GM21529 (cell line): ENCODE data around the gene NUP188.
"Not testable (repeated sequence)": the region's sequence is repeated elsewhere in the genome, so short reads cannot be mapped to it uniquely, and the experiment has no call there.

Source experiments
- ATAC-seq: cut with Tn5 transposase; IDR thresholded peaks from one replicate; pipeline ENCODE4 v1.9.1; 2021; ENCODE audit not compliant: unreplicated experiment

Gene NUP188

GRCh38 chr9:129026442-129027223 is 79.1 kb downstream of the NUP188 start:
- no peak for ATAC-seq

GRCh38 chr9:129027224-129027684 is 79.8 kb downstream of the NUP188 start:
- ATAC-seq, result peak; percentile 12

GRCh38 chr9:129027685-129028191 is 80.2 kb downstream of the NUP188 start:
- peak; percentile 37 for ATAC-seq

GRCh38 chr9:129028192-129028966 is 80.9 kb downstream of the NUP188 start, which contains the start of gene SH3GLB2:
Gene SH3GLB2 (minus strand): TSS chr9:129028331. CDS start chr9:129028154, 177 bp downstream.
- peak; percentile 72 for ATAC-seq

GRCh38 chr9:129030191-129030590 is 82.7 kb downstream of the NUP188 start:
- no peak for ATAC-seq

GRCh38 chr9:129031514-129031913 is 84.0 kb downstream of the NUP188 start:
- no peak for ATAC-seq

- no peak for ATAC-seq
Measured at GRCh38 chr9:129032541-129033159, 85.2 kb downstream of the NUP188 start.

- ATAC-seq, result no peak
Measured at GRCh38 chr9:129033216-129033615, 85.7 kb downstream of the NUP188 start.

GRCh38 chr9:129035838-129036237 is 88.3 kb downstream of the NUP188 start:
- ATAC-seq, result not testable (repeated sequence)

GRCh38 chr9:129036241-129036922 is 88.9 kb downstream of the NUP188 start, which contains the start of gene MIGA2:
Gene MIGA2 (plus strand): TSS chr9:129036626. CDS start chr9:129040595, 3,969 bp downstream.
- ATAC-seq, result peak; percentile 97

- no peak for ATAC-seq
Measured at GRCh38 chr9:129036923-129037766, 89.6 kb downstream of the NUP188 start.

- no peak for ATAC-seq
Measured at GRCh38 chr9:129037767-129038098, 90.2 kb downstream of the NUP188 start.

- ATAC-seq, result no peak
Measured at GRCh38 chr9:129038109-129038852, 90.8 kb downstream of the NUP188 start.

- ATAC-seq, result no peak
Measured at GRCh38 chr9:129040113-129040643, 92.7 kb downstream of the NUP188 start.

- no peak for ATAC-seq
Measured at GRCh38 chr9:129042016-129042415, 94.5 kb downstream of the NUP188 start.

GRCh38 chr9:129052592-129052991 is 105.1 kb downstream of the NUP188 start:
- no peak for ATAC-seq

GRCh38 chr9:129053020-129053419 is 105.5 kb downstream of the NUP188 start:
- ATAC-seq, result no peak

GRCh38 chr9:129054163-129054851 is 106.8 kb downstream of the NUP188 start:
- no peak for ATAC-seq
